GM20431 (cell line): Measurements from ENCODE around the gene FECH.
"Not testable (repeated sequence)": the region's sequence is repeated elsewhere in the genome, so short reads cannot be mapped to it uniquely, and the experiment has no call there.

ENCODE experiments used
- in situ Hi-C: fragments of 300-500 bp; cut with MseI, MboI; formaldehyde crosslinking; loops from one replicate; pipeline ENCODE4 v1.15.0; 2020; ENCODE audit warnings: low sequenced_read_pairs; ENCODE audit not compliant: unreplicated experiment

The FECH gene

GRCh38 chr18:57533868-57534510, 52.5 kb downstream of the FECH start:
- in situ Hi-C loops: no loop called here

GRCh38 chr18:57533006-57533867, 53.3 kb downstream of the FECH start:
- in situ Hi-C loops: no loop called here

GRCh38 chr18:57529151-57529550, 57.4 kb downstream of the FECH start:
- in situ Hi-C loops: no loop called here

- in situ Hi-C loops: no loop called here
These were observed 58.8 kb downstream of the FECH start for GRCh38 chr18:57527556-57528229.

- in situ Hi-C loops: no loop called here
These were observed 63.1 kb downstream of the FECH start for GRCh38 chr18:57523171-57523956.

GRCh38 chr18:57522348-57522747, 64.2 kb downstream of the FECH start:
- in situ Hi-C loops: not testable (repeated sequence)

GRCh38 chr18:57519668-57520424, 66.7 kb downstream of the FECH start:
- in situ Hi-C loops: no loop called here

GRCh38 chr18:57518533-57518932, 68.0 kb downstream of the FECH start:
- in situ Hi-C loops: no loop called here

- in situ Hi-C loops: no loop called here
These were observed 70.4 kb downstream of the FECH start for GRCh38 chr18:57516056-57516455.

GRCh38 chr18:57505231-57505630, 81.3 kb downstream of the FECH start:
- in situ Hi-C loops: no loop called here

GRCh38 chr18:57502624-57503023, 83.9 kb downstream of the FECH start:
- in situ Hi-C loops: no loop called here

GRCh38 chr18:57498682-57499256, 87.7 kb downstream of the FECH start:
- in situ Hi-C loops: no loop called here
